Measurements from ENCODE around the gene TENT4A.

TENT4A gene

DNA sequence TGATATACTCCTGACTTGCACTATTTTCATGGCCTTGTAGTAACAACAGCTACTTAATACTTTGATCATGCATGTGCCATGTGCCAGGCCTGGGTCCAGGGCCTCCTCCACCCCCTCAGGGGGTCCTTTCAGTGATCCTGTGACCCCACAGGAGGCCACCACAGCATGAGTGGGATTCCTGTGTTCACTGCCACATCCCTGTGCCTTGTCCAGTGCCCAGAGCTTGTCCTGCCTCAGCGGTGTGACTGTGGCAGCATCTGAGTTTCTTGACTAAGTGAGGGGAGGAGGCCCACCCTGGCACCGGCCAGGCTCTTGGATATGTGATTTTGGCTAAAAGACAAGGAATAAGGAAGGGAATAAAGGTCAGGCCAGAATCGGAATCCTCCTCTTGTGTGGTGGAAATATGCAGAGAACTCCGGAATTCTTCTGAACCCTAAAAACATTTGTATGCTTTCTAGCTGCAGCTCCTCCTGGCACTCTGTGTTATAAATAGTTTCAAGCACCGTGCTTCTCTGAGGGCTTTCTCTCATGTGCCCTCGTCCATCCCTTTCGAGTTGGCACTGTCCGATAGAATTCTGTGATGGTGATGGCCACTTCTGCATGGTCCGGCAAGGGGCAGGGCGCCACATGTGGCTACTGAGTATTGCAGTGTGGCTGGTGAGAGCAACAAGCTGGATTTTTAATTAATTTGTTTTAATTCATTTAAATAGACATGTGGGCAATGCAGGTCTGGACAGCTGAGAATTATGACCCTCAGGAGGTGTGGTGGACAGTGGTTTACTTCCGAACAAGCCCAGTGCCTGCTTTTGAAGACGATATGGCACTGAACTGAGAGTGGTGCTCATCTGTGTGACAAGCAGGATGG is 31.8 kb downstream of the TENT4A start:
- TF ChIP-seq ZFX (IDR thresholded peaks at IDR 0.05): no peak
- no peak overlapping the region for H3K27ac ChIP-seq

DNA sequence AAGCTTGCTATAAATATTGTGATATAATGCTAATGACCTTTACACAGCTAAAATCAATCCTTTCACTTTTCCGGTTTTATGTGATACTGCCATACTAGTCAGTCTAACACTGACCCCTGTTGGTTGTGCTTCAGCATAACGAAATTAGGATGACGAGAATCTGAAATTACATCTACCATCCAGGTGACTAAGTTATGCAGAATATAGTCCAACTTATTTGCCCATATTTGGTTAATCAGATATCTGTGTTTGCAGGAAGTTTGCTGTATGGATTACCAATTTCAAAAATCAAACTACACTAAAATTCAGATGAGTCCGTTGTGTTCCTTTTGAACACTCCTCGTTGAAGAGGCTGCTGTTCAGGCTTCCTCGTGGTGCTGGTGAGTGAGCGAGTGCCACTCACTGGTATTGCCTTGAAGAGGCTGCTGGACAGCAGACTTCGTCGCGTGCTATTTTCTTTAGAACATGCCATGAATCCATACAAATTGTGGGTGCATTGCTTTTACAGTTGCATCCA is 32.5 kb downstream of the TENT4A start:
- TF ChIP-seq, protein P1, sequence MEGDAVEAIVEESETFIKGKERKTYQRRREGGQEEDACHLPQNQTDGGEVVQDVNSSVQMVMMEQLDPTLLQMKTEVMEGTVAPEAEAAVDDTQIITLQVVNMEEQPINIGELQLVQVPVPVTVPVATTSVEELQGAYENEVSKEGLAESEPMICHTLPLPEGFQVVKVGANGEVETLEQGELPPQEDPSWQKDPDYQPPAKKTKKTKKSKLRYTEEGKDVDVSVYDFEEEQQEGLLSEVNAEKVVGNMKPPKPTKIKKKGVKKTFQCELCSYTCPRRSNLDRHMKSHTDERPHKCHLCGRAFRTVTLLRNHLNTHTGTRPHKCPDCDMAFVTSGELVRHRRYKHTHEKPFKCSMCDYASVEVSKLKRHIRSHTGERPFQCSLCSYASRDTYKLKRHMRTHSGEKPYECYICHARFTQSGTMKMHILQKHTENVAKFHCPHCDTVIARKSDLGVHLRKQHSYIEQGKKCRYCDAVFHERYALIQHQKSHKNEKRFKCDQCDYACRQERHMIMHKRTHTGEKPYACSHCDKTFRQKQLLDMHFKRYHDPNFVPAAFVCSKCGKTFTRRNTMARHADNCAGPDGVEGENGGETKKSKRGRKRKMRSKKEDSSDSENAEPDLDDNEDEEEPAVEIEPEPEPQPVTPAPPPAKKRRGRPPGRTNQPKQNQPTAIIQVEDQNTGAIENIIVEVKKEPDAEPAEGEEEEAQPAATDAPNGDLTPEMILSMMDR (conservative IDR thresholded peaks at IDR 0.05): peak; percentile 78
- TF ChIP-seq ZFX (IDR thresholded peaks at IDR 0.05): no peak
- H3K27ac ChIP-seq: no peak overlapping the region

DNA sequence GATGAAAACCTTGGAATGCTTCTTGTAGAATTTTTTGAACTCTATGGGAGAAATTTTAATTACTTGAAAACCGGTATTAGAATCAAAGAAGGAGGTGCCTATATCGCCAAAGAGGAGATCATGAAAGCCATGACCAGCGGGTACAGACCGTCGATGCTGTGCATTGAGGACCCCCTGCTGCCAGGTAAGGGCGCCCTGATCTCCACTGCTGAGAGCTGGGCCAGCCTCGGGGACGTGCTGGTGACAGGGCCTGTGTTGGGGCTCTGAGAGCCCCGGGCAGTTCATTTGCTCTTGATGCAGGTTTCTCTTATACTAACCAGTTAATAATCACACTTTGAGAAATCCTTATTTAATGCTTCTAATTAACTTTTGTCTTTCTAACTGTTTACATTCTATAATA is 33.0 kb downstream of the TENT4A start:
- no peak overlapping the region for H3K27ac ChIP-seq
- no peak for TF ChIP-seq ZFX (IDR thresholded peaks at IDR 0.05)
- TF ChIP-seq, protein P1 (conservative IDR thresholded peaks at IDR 0.05): no peak

DNA sequence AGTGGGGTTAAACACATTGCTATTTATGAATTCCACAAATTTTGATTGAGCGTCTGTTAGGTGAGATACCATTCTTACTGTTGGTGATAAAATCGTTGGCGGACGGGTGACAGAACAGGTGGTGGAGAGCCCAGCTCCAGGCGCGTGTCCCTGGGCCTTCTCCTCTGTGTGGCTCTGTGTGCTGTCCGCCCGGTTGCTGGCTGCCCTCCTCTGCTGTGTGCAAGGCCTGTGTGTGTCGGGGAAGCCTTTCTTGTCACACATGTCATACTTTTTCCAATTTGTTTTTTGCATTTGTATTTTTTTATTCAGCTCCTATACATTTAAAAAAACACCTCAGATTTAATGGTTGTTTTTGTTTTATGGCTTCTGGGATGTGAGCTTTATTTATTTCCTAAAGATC is 33.9 kb downstream of the TENT4A start:
- no peak for TF ChIP-seq ZFX (IDR thresholded peaks at IDR 0.05)
- TF ChIP-seq, protein P1 (conservative IDR thresholded peaks at IDR 0.05): no peak
- H3K27ac ChIP-seq: no peak overlapping the region

DNA sequence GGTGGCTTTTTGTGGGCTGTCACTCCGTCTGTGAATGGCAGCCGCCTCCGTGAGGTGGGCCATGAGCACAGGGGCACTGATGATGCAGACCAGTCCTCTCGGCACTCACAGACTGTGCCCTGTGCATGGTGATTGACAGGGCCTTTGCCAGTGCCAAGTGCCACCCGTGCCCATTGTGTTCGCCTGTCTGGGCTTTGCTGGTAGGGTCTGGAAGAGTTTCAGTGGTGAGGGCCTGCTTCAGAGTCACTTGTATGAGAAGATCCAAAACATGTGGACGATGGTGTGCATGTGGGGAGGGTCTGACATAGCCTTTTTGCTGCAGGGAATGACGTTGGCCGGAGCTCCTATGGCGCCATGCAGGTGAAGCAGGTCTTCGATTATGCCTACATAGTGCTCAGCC is 34.9 kb downstream of the TENT4A start:
- no peak overlapping the region for H3K27ac ChIP-seq
- no peak for TF ChIP-seq ZFX (IDR thresholded peaks at IDR 0.05)
- TF ChIP-seq, protein P1 (conservative IDR thresholded peaks at IDR 0.05): no peak

DNA sequence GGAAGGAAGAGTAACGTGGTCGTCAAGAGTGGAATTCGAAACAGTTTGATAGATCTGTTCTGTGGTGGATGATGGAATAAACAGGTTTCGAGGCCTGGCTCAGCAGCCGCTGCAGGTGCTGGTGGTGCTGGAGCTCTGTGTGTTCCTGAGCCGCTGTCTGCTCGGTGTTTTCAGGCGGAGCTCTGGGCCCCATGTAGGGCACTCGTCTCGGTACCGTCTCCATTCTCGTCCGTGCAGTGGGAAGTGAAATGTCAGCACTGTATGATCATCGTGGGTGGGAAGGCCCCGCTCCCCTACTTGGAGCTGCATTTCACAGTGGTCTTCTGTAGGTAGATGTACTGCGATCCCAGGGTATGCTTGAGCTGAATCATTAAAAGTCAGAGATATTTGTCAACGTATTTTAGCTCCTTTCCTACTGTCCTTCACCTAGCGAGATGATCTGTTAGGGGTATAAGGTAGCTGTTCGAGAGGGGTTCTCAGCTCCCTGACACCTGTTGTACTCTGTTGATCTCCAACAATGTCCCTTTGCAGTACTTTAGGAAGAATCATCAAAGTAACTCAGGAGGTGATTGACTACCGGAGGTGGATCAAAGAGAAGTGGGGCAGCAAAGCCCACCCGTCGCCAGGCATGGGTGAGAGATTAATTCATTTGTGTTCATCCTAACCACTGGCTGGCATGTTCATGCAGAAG is 35.9 kb downstream of the TENT4A start:
- no peak overlapping the region for H3K27ac ChIP-seq
- TF ChIP-seq, protein P1 (conservative IDR thresholded peaks at IDR 0.05): no peak
- TF ChIP-seq ZFX (IDR thresholded peaks at IDR 0.05): no peak

DNA sequence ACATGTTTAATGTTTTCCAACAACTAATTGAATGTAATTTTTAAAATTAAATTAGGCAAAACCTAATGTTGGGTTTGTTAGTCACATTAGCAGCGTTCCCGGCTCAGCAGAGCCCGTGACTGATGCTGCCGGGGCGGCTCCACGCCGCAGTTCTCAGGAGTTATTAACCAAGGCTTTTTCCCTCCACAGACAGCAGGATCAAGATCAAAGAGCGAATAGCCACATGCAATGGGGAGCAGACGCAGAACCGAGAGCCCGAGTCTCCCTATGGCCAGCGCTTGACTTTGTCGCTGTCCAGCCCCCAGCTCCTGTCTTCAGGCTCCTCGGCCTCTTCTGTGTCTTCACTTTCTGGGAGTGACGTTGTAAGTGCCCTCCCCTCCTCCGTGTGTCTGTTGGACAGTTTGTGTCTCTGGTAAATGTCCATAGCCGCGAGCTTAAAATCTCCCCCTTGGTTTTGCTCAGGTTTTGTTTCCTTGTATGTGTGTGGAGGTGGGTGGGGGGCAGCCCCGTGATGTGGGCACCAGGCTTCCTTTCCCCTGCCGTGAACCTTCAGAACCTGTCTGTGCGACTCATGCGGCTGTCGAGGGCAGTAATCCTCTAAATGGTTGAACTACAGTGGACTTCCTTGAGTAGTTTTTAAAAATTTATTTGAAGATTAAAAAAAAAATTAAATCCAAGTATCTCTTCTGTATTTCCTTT is 37.1 kb downstream of the TENT4A start:
- no peak overlapping the region for H3K27ac ChIP-seq
- TF ChIP-seq ZFX (IDR thresholded peaks at IDR 0.05): no peak
- TF ChIP-seq, protein P1 (conservative IDR thresholded peaks at IDR 0.05): no peak

All from C4-2B (cell line).